ENCODE results near the gene RHOBTB3. TPM values are rescaled to one million over a fixed set of nuclear protein-coding genes. Genes with fewer than 3 reads are reported as not detected.
"Not testable (repeated sequence)": the region's sequence is repeated elsewhere in the genome, so short reads cannot be mapped to it uniquely, and the experiment has no call there.

Gene RHOBTB3
- total and polyA plus RNA-seq, 2 donors (not counting 3 experiments of a cell fraction or from before 2014, with no cell fraction given) = 44.1 to 52.1 TPM

GRCh38 chr5:95712347-95712958 is 18.7 kb upstream of the RHOBTB3 start:
- TF ChIP-seq GATA2 (IDR thresholded peaks at IDR 0.05; ENCODE audit: insufficient read depth, insufficient read length, low read depth, low read length) (peak; percentile 54), FOS (IDR thresholded peaks at IDR 0.05; ENCODE audit: borderline replicate concordance, insufficient read depth, low read length) (peak; percentile 83), JUN (IDR thresholded peaks at IDR 0.05; ENCODE audit: borderline replicate concordance, insufficient read depth, insufficient read length, low read depth) (peak; percentile 62), POLR2AphosphoS5 (IDR thresholded peaks at IDR 0.05; ENCODE audit: insufficient read depth, low read depth, low read length) (peak; percentile 45), MYC (IDR thresholded peaks at IDR 0.05; ENCODE audit: low read depth, low read length) (no peak), MAX (IDR thresholded peaks at IDR 0.05; ENCODE audit: insufficient read depth, insufficient read length) (no peak), POLR2A (IDR thresholded peaks at IDR 0.05; ENCODE audit: low read depth, low read length) (no peak), EZH2 (IDR thresholded peaks at IDR 0.05; ENCODE audit: borderline replicate concordance, low read depth, low read length, severe bottlenecking) (no peak)
- TF ChIP-seq, protein P1, sequence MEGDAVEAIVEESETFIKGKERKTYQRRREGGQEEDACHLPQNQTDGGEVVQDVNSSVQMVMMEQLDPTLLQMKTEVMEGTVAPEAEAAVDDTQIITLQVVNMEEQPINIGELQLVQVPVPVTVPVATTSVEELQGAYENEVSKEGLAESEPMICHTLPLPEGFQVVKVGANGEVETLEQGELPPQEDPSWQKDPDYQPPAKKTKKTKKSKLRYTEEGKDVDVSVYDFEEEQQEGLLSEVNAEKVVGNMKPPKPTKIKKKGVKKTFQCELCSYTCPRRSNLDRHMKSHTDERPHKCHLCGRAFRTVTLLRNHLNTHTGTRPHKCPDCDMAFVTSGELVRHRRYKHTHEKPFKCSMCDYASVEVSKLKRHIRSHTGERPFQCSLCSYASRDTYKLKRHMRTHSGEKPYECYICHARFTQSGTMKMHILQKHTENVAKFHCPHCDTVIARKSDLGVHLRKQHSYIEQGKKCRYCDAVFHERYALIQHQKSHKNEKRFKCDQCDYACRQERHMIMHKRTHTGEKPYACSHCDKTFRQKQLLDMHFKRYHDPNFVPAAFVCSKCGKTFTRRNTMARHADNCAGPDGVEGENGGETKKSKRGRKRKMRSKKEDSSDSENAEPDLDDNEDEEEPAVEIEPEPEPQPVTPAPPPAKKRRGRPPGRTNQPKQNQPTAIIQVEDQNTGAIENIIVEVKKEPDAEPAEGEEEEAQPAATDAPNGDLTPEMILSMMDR (IDR thresholded peaks at IDR 0.05; ENCODE audit: extremely low read depth in 1 of 2, insufficient read depth in 1 of 2, low read depth in 1 of 2, low read length in 2 of 2) = no peak
- Histone ChIP-seq H3K36me3 (ENCODE audit: control insufficient read depth in 2 of 2, extremely low read depth in 1 of 2, insufficient read depth in 2 of 2, low read length in 2 of 2) (no peaks in the 10 kb centered on the region), H2AFZ (ENCODE audit: low read depth, low read length) (no peak overlapping the region), H3K4me2 (ENCODE audit: insufficient read depth, low read length) (peak overlapping the region; percentile 3), H3K9me1 (replicated peaks; ENCODE audit: control insufficient read depth, extremely low read depth, insufficient read depth, low read length) (no peaks in the 10 kb centered on the region), H4K20me1 (replicated peaks; ENCODE audit: control insufficient read depth, extremely low read depth, insufficient read depth, low read length) (no peaks in the 10 kb centered on the region), H3K27me3 (ENCODE audit: control insufficient read depth in 2 of 2, insufficient read depth in 2 of 2, low read length in 2 of 2) (no peaks in the 10 kb centered on the region), H3K4me3 (replicated peaks in 1 of 3; ENCODE audit: insufficient read depth in 1 of 3, low read depth in 1 of 3, low read length in 3 of 3) (no peak overlapping the region), H3K4me1 (ENCODE audit: control insufficient read depth, extremely low read depth, insufficient read depth, low read length) (peaks cover 33% of the 10 kb centered on the region), H3K79me2 (ENCODE audit: control insufficient read depth, insufficient read depth, low read length) (no peaks in the 10 kb centered on the region), H3K27ac (ENCODE audit: insufficient read depth, low read depth, low read length) (peak overlapping the region; percentile 34), H3K9ac (replicated peaks; ENCODE audit: extremely low read depth, insufficient read depth, low read length) (no peak overlapping the region), H3K9me3 (replicated peaks; ENCODE audit: control insufficient read depth, insufficient read depth, low read length) (no peaks in the 10 kb centered on the region)
- no TSS peak for BruUV-seq (replicated peaks)
- intact Hi-C loops (cut with micrococcal nuclease) (no loop called here), dilution Hi-C loops (cut with MboI; ENCODE audit: extremely low pct_ligation_motif_present, low sequenced_read_pairs) (no loop called here)
- DNase-seq (ENCODE audit: low read depth, low spot score) (peak; percentile 49), FAIRE-seq (peak; percentile 77)
- POLR2A ChIA-PET = no interaction called here
- CTCF ChIA-PET = interaction anchor here (1.3 kb wide), 1 partner anchor 15 kb away, joined by 4 read pairs; no protein-coding TSS in a partner anchor

DNA sequence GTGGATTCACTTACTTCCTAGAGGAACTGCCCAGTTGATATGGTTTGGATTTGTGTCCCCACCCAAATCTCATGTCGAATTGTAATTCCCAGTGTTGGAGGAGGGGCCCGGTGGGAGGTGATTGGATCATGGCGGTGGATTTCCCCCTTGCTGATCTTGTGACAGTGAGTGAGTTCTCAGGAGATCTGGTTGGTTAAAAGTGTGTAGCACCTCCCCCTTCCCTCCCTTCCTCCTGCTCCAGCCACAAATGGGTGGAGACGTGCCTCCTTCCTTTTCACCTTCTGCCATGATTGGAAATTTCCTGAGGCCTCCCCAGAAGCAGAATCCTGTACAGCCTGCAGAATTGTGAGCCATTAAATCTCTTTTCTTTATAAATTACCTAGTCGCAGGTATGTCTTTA is 17.9 kb upstream of the RHOBTB3 start:
- H3K27me3 ChIP-seq (ENCODE audit: control insufficient read depth in 2 of 2, insufficient read depth in 2 of 2, low read length in 2 of 2); dilution Hi-C loops (cut with MboI; ENCODE audit: extremely low pct_ligation_motif_present, low sequenced_read_pairs); H3K9me3 ChIP-seq (replicated peaks; ENCODE audit: control insufficient read depth, insufficient read depth, low read length); H3K79me2 ChIP-seq (ENCODE audit: control insufficient read depth, insufficient read depth, low read length); CTCF ChIA-PET; POLR2A ChIA-PET; H3K9me1 ChIP-seq (replicated peaks; ENCODE audit: control insufficient read depth, extremely low read depth, insufficient read depth, low read length); H3K4me2 ChIP-seq (ENCODE audit: insufficient read depth, low read length); H4K20me1 ChIP-seq (replicated peaks; ENCODE audit: control insufficient read depth, extremely low read depth, insufficient read depth, low read length); BruUV-seq (replicated peaks); intact Hi-C loops (cut with micrococcal nuclease); H2AFZ ChIP-seq (ENCODE audit: low read depth, low read length); H3K9ac ChIP-seq (replicated peaks; ENCODE audit: extremely low read depth, insufficient read depth, low read length); H3K36me3 ChIP-seq (ENCODE audit: control insufficient read depth in 2 of 2, extremely low read depth in 1 of 2, insufficient read depth in 2 of 2, low read length in 2 of 2); H3K4me3 ChIP-seq (replicated peaks in 1 of 3; ENCODE audit: insufficient read depth in 1 of 3, low read depth in 1 of 3, low read length in 3 of 3); DNase-seq (ENCODE audit: low read depth, low spot score): not testable (repeated sequence)
- FAIRE-seq = peak; percentile 47
- Histone ChIP-seq H3K27ac (ENCODE audit: insufficient read depth, low read depth, low read length) (peak overlapping the region; percentile 34), H3K4me1 (ENCODE audit: control insufficient read depth, extremely low read depth, insufficient read depth, low read length) (peaks cover 33% of the 10 kb centered on the region)

All from endothelial cell of umbilical vein (primary cell).